BLaER1 (cell line): Measurements from ENCODE around the gene ZNF764.

ENCODE experiments used
- H3K27ac ChIP-seq: shearing (Covaris generic); formaldehyde crosslinking; 2 replicates; pipeline ENCODE4 v1.8.1; 2022
- H3K27me3 ChIP-seq: shearing (Covaris generic); formaldehyde crosslinking; 2 replicates; pipeline ENCODE4 v1.8.1; 2022
- H3K36me3 ChIP-seq: shearing (Covaris generic); formaldehyde crosslinking; 2 replicates; pipeline ENCODE4 v1.8.1; 2022
- H3K4me1 ChIP-seq: shearing (Covaris generic); formaldehyde crosslinking; 2 replicates; pipeline ENCODE4 v1.8.1; 2022
- H3K4me2 ChIP-seq: shearing (Covaris generic); formaldehyde crosslinking; 2 replicates; pipeline ENCODE4 v1.8.1; 2022
- H3K4me3 ChIP-seq: shearing (Covaris generic); formaldehyde crosslinking; 2 replicates; pipeline ENCODE4 v1.8.1; 2022
- H3K9ac ChIP-seq: shearing (Covaris generic); formaldehyde crosslinking; 2 replicates; pipeline ENCODE4 v1.8.1; 2022
- H3K9me3 ChIP-seq: shearing (Covaris generic); formaldehyde crosslinking; 2 replicates; pipeline ENCODE4 v1.8.1; 2022
- H4K20me1 ChIP-seq: shearing (Covaris generic); formaldehyde crosslinking; 2 replicates; pipeline ENCODE4 v1.8.1; 2022
- Cebpa-rat ChIP-seq: shearing (Covaris generic); IDR thresholded peaks from 2 replicates; pipeline ENCODE4 v1.8.1; 2022

ZNF764 gene

GRCh38 chr16:30571445-30572322, 13.5 kb upstream of the ZNF764 start, which contains the start of gene ZNF688:
ZNF688 (minus strand) TSS chr16:30571714; CDS start chr16:30571629, 85 bp downstream.
- peak within 1 kb of the TSS; percentile 77 for H3K4me3 ChIP-seq
- H3K9me3 ChIP-seq: no peaks in the 10 kb centered on the region
- H3K4me1 ChIP-seq: peaks cover 59% of the 10 kb centered on the region
- no peak for TF ChIP-seq Cebpa-rat
- H3K27me3 ChIP-seq: no peaks in the 10 kb centered on the region
- peak within 1 kb of the TSS; percentile 96 for H3K27ac ChIP-seq
- peak within 1 kb of the TSS; percentile 99 for H3K4me2 ChIP-seq
- H4K20me1 ChIP-seq: peaks cover 7% of the 10 kb centered on the region; the same call in 1 of the 2 replicates
- H3K36me3 ChIP-seq: peaks cover 20% of the 10 kb centered on the region
- H3K9ac ChIP-seq: peak within 1 kb of the TSS; percentile 94

DNA sequence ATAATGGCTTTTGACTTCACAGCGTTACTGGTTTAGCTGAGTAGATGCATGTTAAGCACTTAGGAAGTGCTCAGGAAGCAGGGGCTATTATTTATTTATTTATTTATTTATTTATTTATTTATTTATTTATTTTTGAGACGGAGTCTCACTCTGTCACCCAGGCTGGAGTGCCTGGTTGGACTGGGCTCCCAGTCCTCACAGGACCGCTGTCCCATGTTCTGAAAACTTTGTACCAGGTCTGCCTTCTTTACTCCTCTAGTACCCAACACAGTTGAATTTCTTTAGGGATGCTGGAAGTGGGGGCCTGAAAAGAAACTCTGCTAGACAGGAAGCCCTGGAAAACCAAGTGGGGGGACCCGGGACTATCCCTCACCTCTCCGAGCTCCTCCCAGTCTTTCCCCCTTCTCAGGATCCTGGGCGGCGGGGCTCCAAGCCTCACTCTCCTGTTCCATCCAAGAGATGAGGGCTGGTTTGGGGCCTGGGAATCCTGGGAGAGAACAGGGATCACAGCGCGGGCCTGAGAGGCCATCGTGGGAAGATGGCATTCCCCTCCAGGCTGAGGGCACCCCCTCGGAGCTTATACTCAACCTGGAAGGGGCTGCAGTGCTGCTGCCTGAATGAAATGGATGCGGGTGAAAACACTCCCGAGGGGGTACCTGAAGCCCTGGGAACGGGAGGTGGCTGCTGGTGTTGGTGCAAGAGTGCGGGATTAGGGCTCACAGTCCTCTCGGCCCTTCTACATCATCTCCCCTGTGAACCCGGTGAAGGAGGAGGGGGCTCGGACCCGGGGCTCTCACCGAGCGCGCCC, 12.7 kb upstream of the ZNF764 start:
- TF ChIP-seq Cebpa-rat: no peak
- H3K4me2 ChIP-seq: peak overlapping the region; percentile 99
- H3K9ac ChIP-seq: peak overlapping the region; percentile 94
- H3K27ac ChIP-seq: peak overlapping the region; percentile 96
- H3K36me3 ChIP-seq: peaks cover 11% of the 10 kb centered on the region
- H3K9me3 ChIP-seq: no peaks in the 10 kb centered on the region
- H3K27me3 ChIP-seq: no peaks in the 10 kb centered on the region
- peaks cover 59% of the 10 kb centered on the region for H3K4me1 ChIP-seq
- peak overlapping the region; percentile 77 for H3K4me3 ChIP-seq
- H4K20me1 ChIP-seq: peaks cover 7% of the 10 kb centered on the region; the same call in 1 of the 2 replicates

DNA sequence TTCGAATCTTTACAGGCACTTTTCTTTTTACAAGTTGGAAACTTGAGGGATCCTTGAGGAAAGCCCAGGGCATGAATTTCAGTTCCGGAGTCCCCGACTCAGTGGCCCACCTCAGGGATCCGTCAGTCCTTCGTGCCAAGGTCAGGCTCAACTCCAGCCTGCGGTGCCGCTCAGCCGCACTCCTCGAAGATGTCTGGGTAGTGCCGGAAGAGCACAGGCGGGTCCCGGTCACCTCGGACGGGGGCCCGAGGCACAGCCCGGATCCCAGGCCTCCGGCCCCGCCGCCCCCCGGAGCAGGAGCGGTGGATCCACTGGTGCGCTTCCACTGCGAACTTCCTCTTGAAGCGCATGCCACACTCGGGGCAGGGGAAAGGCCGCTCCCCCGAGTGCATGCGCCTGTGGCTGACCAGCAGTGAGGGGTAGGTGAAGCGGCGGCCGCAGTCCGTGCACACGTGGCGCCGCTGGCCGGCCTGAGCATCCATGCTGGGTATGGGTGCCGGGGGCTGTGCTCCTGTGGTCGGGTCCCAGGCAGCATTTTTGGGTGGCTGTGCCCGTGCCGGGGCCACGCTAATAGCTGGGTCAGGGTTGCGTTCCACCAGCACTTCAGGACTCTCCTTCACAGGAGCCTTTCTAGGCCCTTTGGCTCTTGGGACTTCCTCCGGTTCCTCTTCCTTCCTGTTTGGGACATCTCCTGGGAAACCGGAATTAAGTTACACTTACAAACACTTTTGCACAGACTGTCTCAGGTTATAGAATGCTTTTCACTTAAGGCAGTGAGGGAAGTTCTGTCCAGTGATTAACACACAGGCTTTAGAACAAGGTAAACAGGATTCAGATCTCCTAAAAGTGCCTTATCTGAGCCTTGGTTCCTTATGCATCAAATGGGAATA, 11.8 kb upstream of the ZNF764 start:
- Histone ChIP-seq H3K4me2 (peak overlapping the region; percentile 99), H4K20me1 (peaks cover 7% of the 10 kb centered on the region; the same call in 1 of the 2 replicates), H3K9me3 (no peaks in the 10 kb centered on the region), H3K27me3 (no peaks in the 10 kb centered on the region), H3K36me3 (0 out of 2 replicates have a peak, but pooled peaks cover 5% of the 10 kb centered on the region), H3K4me1 (peaks cover 59% of the 10 kb centered on the region), H3K9ac (peak overlapping the region; percentile 94), H3K27ac (peak overlapping the region; percentile 96), H3K4me3 (peak overlapping the region; percentile 77)
- no peak for TF ChIP-seq Cebpa-rat

GRCh38 chr16:30569281-30569680, 11.1 kb upstream of the ZNF764 start:
- 0 out of 2 replicates have a peak overlapping the region, but pooled peaks have one; percentile 52 for H3K27ac ChIP-seq
- peak overlapping the region; percentile 99 for H3K4me2 ChIP-seq

GRCh38 chr16:30567991-30568638, 9.9 kb upstream of the ZNF764 start:
- TF ChIP-seq Cebpa-rat: peak; percentile 90

More at GRCh38 chr16:30569281-30569680, 11.1 kb upstream of the ZNF764 start:
- TF ChIP-seq Cebpa-rat: no peak
- Histone ChIP-seq H3K9me3 (no peaks in the 10 kb centered on the region), H3K27me3 (no peaks in the 10 kb centered on the region), H3K4me3 (no peak overlapping the region), H4K20me1 (peaks cover 7% of the 10 kb centered on the region; the same call in 1 of the 2 replicates), H3K36me3 (0 out of 2 replicates have a peak, but pooled peaks cover 5% of the 10 kb centered on the region), H3K4me1 (peaks cover 59% of the 10 kb centered on the region), H3K9ac (no peak overlapping the region)

GRCh38 chr16:30567160-30567990, 9.2 kb upstream of the ZNF764 start:
- peaks cover under 1% of the 10 kb centered on the region; the same call in 1 of the 2 replicates for H3K27me3 ChIP-seq
- H3K4me2 ChIP-seq: peak overlapping the region; percentile 99
- peak overlapping the region; percentile 52; the same call in 1 of the 2 replicates for H3K27ac ChIP-seq

More at GRCh38 chr16:30567991-30568638, 9.9 kb upstream of the ZNF764 start:
- H3K4me3 ChIP-seq: no peak overlapping the region
- H3K27me3 ChIP-seq: no peaks in the 10 kb centered on the region
- H3K9me3 ChIP-seq: no peaks in the 10 kb centered on the region
- peaks cover 7% of the 10 kb centered on the region; the same call in 1 of the 2 replicates for H4K20me1 ChIP-seq
- H3K9ac ChIP-seq: peak overlapping the region; percentile 21; the same call in 1 of the 2 replicates
- H3K36me3 ChIP-seq: no peaks in the 10 kb centered on the region
- H3K4me2 ChIP-seq: peak overlapping the region; percentile 99
- peaks cover 47% of the 10 kb centered on the region for H3K4me1 ChIP-seq
- peak overlapping the region; percentile 52 for H3K27ac ChIP-seq

DNA sequence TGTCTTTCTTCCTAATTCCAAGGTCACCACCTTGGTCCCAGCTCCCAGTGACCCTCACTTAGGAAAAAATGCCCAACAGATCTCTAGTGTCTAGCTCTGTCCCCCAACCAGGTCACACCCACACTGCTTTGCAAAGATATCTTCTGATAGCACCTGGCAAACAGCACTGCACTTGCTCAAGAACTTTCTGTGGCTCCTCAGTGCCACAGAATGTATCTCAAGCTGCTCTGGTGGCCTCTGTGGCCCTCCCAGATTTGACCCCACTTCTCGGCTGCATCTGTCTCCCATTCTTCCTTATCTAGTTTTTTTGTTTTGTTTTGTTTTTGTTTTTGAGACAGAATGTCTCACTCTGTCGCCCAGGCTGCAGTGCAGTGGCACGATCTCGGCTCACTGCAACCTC, 8.4 kb upstream of the ZNF764 start:
- Histone ChIP-seq H3K27ac (no peak overlapping the region), H3K36me3 (no peaks in the 10 kb centered on the region), H3K4me2 (no peak overlapping the region), H3K4me1 (peaks cover 44% of the 10 kb centered on the region), H3K9me3 (no peaks in the 10 kb centered on the region), H3K9ac (no peak overlapping the region), H3K4me3 (no peak overlapping the region), H4K20me1 (no peaks in the 10 kb centered on the region), H3K27me3 (peaks cover 9% of the 10 kb centered on the region)
- no peak for TF ChIP-seq Cebpa-rat

More at GRCh38 chr16:30567160-30567990, 9.2 kb upstream of the ZNF764 start:
- no peaks in the 10 kb centered on the region; the same call in 1 of the 2 replicates for H4K20me1 ChIP-seq
- no peaks in the 10 kb centered on the region for H3K36me3 ChIP-seq
- peak overlapping the region; percentile 21; the same call in 1 of the 2 replicates for H3K9ac ChIP-seq
- H3K9me3 ChIP-seq: no peaks in the 10 kb centered on the region
- peaks cover 40% of the 10 kb centered on the region for H3K4me1 ChIP-seq
- TF ChIP-seq Cebpa-rat: no peak
- H3K4me3 ChIP-seq: no peak overlapping the region

GRCh38 chr16:30565984-30566383, 7.8 kb upstream of the ZNF764 start:
- no peaks in the 10 kb centered on the region for H3K9me3 ChIP-seq
- no peak overlapping the region for H3K4me2 ChIP-seq
- H3K36me3 ChIP-seq: no peaks in the 10 kb centered on the region
- no peak for TF ChIP-seq Cebpa-rat
- no peak overlapping the region for H3K27ac ChIP-seq
- peaks cover 15% of the 10 kb centered on the region for H3K27me3 ChIP-seq
- no peak overlapping the region for H3K9ac ChIP-seq
- H3K4me1 ChIP-seq: peaks cover 48% of the 10 kb centered on the region
- H3K4me3 ChIP-seq: no peak overlapping the region
- no peaks in the 10 kb centered on the region for H4K20me1 ChIP-seq
